DMS79 (cell line): ENCODE measurements around the gene SPRY1.

ENCODE experiments used
- DNase-seq: peaks from one replicate; lab custom pipeline; 2025; lab: John Stamatoyannopoulos, UW

Gene SPRY1

DNA sequence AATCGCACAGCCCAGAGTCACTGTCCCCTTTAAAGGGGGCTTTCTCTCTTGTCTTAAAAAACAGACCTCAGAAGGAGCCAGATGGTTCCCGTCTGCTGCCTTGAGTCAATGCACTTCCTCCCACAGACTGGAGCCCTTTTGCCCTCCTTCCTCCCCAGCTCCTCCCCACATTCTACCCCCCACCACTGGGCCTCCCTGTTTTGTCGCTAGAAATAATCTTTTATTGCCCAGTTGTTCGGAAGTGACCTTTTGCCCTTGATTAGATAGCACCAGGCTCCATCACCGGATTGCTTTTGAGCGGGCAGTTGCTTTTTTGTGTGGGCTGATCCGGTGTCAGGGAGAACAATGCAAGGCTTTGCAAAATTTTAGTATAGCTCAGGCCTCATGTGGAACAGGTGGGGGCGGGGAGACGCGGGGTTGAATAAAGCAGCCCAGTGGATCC is 47.7 kb downstream of the SPRY1 start:
- no peak for DNase-seq

DNA sequence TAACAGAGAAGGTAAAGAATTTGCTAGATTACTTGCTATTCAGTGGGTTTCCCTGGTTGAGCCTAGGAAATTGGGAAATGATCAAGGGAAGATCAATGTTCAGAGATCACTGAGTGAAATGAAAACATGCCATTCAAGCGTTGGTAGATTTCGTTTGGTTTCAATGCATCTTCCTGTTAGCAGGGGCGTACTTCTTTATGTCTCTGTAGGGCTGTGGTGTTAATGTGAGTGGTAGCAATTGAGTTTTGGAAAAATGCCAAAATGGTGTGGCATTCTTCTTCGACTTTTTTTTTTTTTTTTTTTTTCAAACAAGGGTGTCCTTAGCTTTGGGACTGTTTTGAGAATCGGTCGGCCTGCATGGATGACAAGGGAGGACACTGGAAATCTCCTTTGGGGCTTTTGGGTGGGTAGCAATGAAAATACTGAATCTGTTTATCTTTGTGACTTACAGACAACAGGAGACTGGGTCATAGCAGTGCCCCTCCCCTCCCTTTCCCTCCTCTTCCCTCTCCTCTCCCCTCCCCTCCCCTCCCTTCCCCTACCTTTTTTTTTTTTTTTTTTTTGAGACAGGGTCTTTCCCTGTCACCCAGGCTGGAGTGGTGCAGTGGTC is 50.4 kb downstream of the SPRY1 start:
- no peak for DNase-seq

DNA sequence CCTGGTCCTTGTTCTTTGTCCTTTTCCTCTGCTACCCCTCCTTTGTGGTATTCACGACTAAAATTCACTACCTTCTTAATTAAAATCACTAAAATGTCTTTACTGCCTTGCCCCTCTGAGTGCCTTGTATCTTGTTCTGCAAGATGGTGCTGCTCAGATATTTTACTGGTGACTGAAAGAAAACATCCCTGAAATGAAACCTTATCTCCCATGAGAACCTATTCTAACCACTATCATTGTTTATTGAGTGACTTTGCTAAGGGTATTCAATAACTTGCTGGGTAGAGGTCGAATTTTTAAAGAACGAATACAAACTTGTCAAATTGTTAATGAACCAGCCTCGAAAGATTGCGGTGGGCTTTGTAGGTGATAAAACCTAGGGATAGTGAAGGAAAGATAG is 52.8 kb downstream of the SPRY1 start:
- DNase-seq = no peak

DNA sequence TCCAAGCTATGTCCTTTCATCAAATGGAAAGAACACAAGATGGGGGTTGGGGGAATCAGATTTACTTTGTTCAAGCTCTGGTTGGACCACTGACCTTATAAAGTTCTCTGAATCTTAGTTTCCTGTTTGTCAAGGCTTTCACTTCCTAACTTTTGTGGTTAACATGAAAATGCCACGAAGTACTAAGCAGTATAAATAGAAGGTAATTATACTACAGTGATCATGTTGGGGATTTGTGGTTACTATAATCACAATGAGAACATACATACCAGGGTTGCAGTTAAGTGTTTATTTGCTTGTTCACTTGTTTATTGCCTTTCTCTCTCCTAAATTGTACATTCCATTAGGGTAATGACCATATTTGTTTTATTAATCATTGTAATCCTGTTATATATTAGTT is 53.2 kb downstream of the SPRY1 start:
- DNase-seq = no peak

DNA sequence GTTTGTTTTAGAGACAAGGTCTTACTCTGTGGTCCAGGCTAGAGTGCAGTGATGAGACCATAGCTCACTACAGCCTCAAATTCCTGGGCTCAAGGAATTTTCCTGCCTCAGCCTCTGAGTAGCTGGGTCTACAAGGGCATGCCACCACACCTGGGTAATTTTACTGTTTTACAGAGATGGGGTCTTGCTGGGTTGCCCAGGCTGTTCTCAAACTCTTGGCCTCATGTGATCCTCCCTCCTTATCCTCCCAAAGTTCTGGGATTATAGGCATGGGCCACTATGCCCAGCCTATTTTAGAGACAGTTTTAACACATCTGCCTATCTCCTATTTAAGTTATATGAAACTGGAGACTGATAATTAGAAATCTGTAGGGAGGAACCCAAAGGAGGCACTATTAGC is 53.8 kb downstream of the SPRY1 start:
- DNase-seq = no peak

DNA sequence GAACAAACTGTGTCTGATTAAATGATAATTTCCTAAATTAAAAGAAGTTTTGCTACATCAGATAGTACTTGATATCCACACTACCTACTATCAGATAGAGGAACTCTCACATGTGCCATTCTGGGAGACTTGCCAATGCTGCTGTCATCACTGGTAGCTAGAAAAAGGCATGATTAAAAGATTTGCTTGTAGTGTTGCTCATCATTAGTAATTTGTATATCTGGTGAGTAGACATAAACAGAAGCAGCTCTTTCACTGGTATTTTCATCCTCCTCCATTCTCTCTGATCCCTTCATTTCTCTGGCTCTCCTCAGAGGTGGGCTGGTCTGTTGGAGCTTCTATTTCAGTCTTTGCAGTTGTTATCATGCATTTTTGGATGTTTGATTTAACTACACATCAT is 56.0 kb downstream of the SPRY1 start:
- DNase-seq = no peak

DNA sequence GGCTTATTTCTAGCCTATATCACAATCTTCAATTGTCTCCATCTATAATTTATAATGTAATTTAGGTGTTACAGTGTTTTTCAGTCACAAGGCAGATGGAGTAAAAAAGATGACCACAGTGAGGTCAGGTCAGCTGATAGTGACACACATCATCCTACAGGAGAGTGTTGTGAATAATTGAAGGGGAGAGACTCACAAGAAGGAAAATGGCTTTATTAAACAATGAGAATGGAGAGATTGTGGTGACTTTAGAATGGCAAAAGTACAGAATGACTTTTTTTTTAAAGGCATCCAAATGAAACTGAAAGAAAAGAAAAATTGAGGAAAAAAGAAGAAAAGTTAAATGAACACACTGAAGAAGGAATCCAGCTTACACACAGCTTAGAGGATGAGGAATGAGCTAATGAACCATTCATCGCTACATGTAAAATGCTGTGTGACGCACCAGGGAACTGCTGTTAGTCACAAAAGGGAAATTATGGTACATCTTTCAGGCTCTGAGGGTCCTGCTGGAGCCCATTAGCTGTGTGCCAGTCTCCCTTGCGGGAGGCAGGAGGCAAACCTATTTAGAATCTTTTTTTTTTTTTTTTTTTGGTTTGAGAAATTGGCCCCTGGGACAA is 56.6 kb downstream of the SPRY1 start:
- DNase-seq = no peak
